Measurements from ENCODE around the gene PCSK5. TPM values are rescaled to one million over a fixed set of nuclear protein-coding genes. Genes with fewer than 3 reads are reported as not detected.

The PCSK5 gene
- polyA plus RNA-seq, 3 donors = 4.8 to 13.0 (median 7.1) TPM

GRCh38 chr9:75937521-75938258 lies 47.2 kb downstream of the PCSK5 start:
- Histone ChIP-seq H3K9me3 (replicated peaks in 1 of 2; ENCODE audit: control insufficient read depth in 1 of 2, insufficient read depth in 1 of 2, low read length in 2 of 2) (peaks cover 0 to 9% of the 10 kb centered on the region in 2 donors), H4K20me1 (ENCODE audit: insufficient read depth, low read length) (peaks cover 3% of the 10 kb centered on the region), H2AFZ (ENCODE audit: insufficient read depth, low read depth, low read length, poor library complexity, severe bottlenecking) (no peak overlapping the region), H3K79me2 (ENCODE audit: insufficient read depth, low read length) (no peaks in the 10 kb centered on the region), H3K27ac (ENCODE audit: low read depth in 1 of 2, low read length in 2 of 2) (no peak overlapping the region), H3K27me3 (ENCODE audit: control insufficient read depth in 2 of 2, insufficient read depth in 2 of 2, low read length in 2 of 2) (no peaks in the 10 kb centered on the region), H3K36me3 (replicated peaks in 1 of 2; ENCODE audit: control insufficient read depth in 1 of 2, insufficient read depth in 2 of 2, low read length in 2 of 2) (peaks cover 7 to 47% of the 10 kb centered on the region in 2 donors), H3K4me2 (replicated peaks; ENCODE audit: extremely low read depth, low read length, poor library complexity, severe bottlenecking) (no peak overlapping the region), H3K4me3 (replicated peaks in 1 of 3; ENCODE audit: low read depth in 2 of 3, low read length in 3 of 3) (no peak overlapping the region), H3K4me1 (ENCODE audit: control insufficient read depth in 1 of 2, insufficient read depth in 2 of 2, low read length in 2 of 2) (peaks cover 5 to 9% of the 10 kb centered on the region in 2 donors), H3K9ac (ENCODE audit: insufficient read depth, low read length, poor library complexity, severe bottlenecking) (no peak overlapping the region)
- no peak for TF ChIP-seq CTCF (IDR thresholded peaks at IDR 0.05)
- DNase-seq = no peak
- H3K27ac Mint-ChIP-seq = no peak overlapping the region
- WGBS (ENCODE audit: insufficient coverage) = 17% methylated on average over 1 of the region's 7 CpGs
- intact Hi-C loops (cut with micrococcal nuclease) = no loop called here
- no peak overlapping the region for H3K4me3 Mint-ChIP-seq
- H3K27me3 Mint-ChIP-seq (ENCODE audit: low read depth in 3 of 3) = peaks cover 0 to 3% (median 2%) of the 10 kb centered on the region in 3 donors
- peaks cover 54 to 59% of the 10 kb centered on the region in 2 donors for H3K36me3 Mint-ChIP-seq
- H3K4me1 Mint-ChIP-seq = peaks cover 21% of the 10 kb centered on the region
- peaks cover 0 to 5% (median 0%) of the 10 kb centered on the region in 7 donors for H3K9me3 Mint-ChIP-seq

GRCh38 chr9:75938946-75939345 lies 48.5 kb downstream of the PCSK5 start:
- Histone ChIP-seq H3K4me3 (replicated peaks in 1 of 3; ENCODE audit: low read depth in 2 of 3, low read length in 3 of 3) (no peak overlapping the region), H3K9ac (ENCODE audit: insufficient read depth, low read length, poor library complexity, severe bottlenecking) (no peak overlapping the region), H2AFZ (ENCODE audit: insufficient read depth, low read depth, low read length, poor library complexity, severe bottlenecking) (no peak overlapping the region), H3K4me1 (ENCODE audit: control insufficient read depth in 1 of 2, insufficient read depth in 2 of 2, low read length in 2 of 2) (peaks cover 5 to 9% of the 10 kb centered on the region in 2 donors), H3K27me3 (ENCODE audit: control insufficient read depth in 2 of 2, insufficient read depth in 2 of 2, low read length in 2 of 2) (no peaks in the 10 kb centered on the region), H3K9me3 (replicated peaks in 1 of 2; ENCODE audit: control insufficient read depth in 1 of 2, insufficient read depth in 1 of 2, low read length in 2 of 2) (peaks cover 0 to 9% of the 10 kb centered on the region in 2 donors), H3K27ac (ENCODE audit: low read depth in 1 of 2, low read length in 2 of 2) (no peak overlapping the region), H3K79me2 (ENCODE audit: insufficient read depth, low read length) (no peaks in the 10 kb centered on the region), H4K20me1 (ENCODE audit: insufficient read depth, low read length) (peaks cover 3% of the 10 kb centered on the region), H3K36me3 (replicated peaks in 1 of 2; ENCODE audit: control insufficient read depth in 1 of 2, insufficient read depth in 2 of 2, low read length in 2 of 2) (peaks cover 6 to 34% of the 10 kb centered on the region in 2 donors), H3K4me2 (replicated peaks; ENCODE audit: extremely low read depth, low read length, poor library complexity, severe bottlenecking) (no peak overlapping the region)
- no peak for DNase-seq
- H3K4me1 Mint-ChIP-seq = peaks cover 21% of the 10 kb centered on the region
- no peak overlapping the region for H3K4me3 Mint-ChIP-seq
- WGBS (ENCODE audit: insufficient coverage) = no CpG with 5 or more reads among the region's 1 CpG
- H3K36me3 Mint-ChIP-seq = peaks cover 42 to 46% of the 10 kb centered on the region in 2 donors
- H3K9me3 Mint-ChIP-seq = peaks cover 0 to 5% (median 2%) of the 10 kb centered on the region in 7 donors
- no peak overlapping the region for H3K27ac Mint-ChIP-seq
- no peak for TF ChIP-seq CTCF (IDR thresholded peaks at IDR 0.05)
- intact Hi-C loops (cut with micrococcal nuclease) = no loop called here
- peaks cover 0 to 3% (median 2%) of the 10 kb centered on the region in 3 donors for H3K27me3 Mint-ChIP-seq (ENCODE audit: low read depth in 3 of 3)
